Measurements from ENCODE around the gene GRAMD1A. TPM values are rescaled to one million over a fixed set of nuclear protein-coding genes. Genes with fewer than 3 reads are reported as not detected.

The GRAMD1A gene
- total RNA-seq, 1 experiment from 2014 or later = 125 TPM

DNA sequence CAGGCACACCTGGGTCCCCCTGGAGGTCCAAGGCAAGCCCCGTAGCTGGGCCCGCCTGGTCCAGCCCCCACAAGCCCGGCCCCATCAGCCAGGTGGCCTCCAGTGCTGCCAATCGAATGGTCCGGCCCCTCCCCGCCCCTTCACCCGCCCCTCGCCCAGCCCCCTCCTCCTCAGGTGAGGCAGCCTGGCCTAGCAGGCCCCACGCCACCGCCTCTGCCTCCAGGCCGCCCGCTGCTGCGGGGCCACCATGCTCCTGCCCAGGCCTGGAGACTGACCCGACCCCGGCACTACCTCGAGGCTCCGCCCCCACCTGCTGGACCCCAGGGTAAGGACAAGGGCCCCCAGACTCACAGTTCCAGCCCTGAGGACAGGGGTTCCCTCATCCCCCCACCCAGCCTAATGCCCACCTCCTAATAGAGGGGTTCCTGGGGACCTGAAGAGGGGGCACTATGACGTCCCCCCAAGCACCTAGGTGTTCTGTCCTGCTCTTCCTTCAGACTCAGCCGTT, 41.5 kb downstream of the GRAMD1A start, which contains the start of gene HPN:
Gene HPN, plus strand, starts transcription at position 174 of the 508 bp plus-strand sequence. CDS start 786 bp downstream, outside the sequence.
- peak within 1 kb of the TSS; percentile 60 for H3K14ac ChIP-seq (ENCODE audit: insufficient read depth, low read length)
- no CpG with 5 or more reads among the region's 19 CpGs for WGBS (ENCODE audit: extremely low coverage, insufficient read length, low lambda C conversion rate)
- H2BK5ac ChIP-seq (ENCODE audit: insufficient read length, low read length) = no peak within 1 kb of the TSS
- Mint-ChIP-seq H3K27ac (peak within 1 kb of the TSS; percentile 89 to 91 (median 91)), H3K27me3 (ENCODE audit: low read depth) (peaks cover 2% of the 10 kb centered on the region; the same call in 1 of the 2 replicates), H3K4me1 (peaks cover 39 to 54% of the 10 kb centered on the region in 2 experiments), H3K4me3 (peak within 1 kb of the TSS; percentile 56 to 82), H3K9me3 (no peaks in the 10 kb centered on the region), H3K36me3 (ENCODE audit: insufficient read depth in 1 of 3, low read depth in 3 of 3) (no peaks in the 10 kb centered on the region; a peak in 3 of 7 replicates)
- H3K56ac ChIP-seq (ENCODE audit: insufficient read length, low read depth, low read length) = no peak within 1 kb of the TSS
- H3K4me2 ChIP-seq (ENCODE audit: insufficient read depth, insufficient read length, low read length) = peak within 1 kb of the TSS; percentile 16
- no peak within 1 kb of the TSS for H2AK5ac ChIP-seq (ENCODE audit: insufficient read length, low read length)
- no peak within 1 kb of the TSS for H3K9ac ChIP-seq (ENCODE audit: extremely low read depth, insufficient read length, low read length)
- no peaks in the 10 kb centered on the region for H3K79me1 ChIP-seq (ENCODE audit: insufficient read depth, low read depth, low read length, poor library complexity, severe bottlenecking)
- H4K8ac ChIP-seq (replicated peaks; ENCODE audit: insufficient read length, low read depth, low read length) = no peak within 1 kb of the TSS
- no peak within 1 kb of the TSS for H3K23ac ChIP-seq (ENCODE audit: insufficient read length, low read depth, low read length)
- peak; percentile 96 for DNase-seq
- H2BK120ac ChIP-seq (ENCODE audit: low read depth, low read length, poor library complexity, severe bottlenecking) = no peak within 1 kb of the TSS
- H4K91ac ChIP-seq (ENCODE audit: insufficient read length, low read depth, low read length) = no peak within 1 kb of the TSS
- H3K4ac ChIP-seq (ENCODE audit: low read depth, low read length) = no peak within 1 kb of the TSS
- H3K4me1 ChIP-seq (ENCODE audit: insufficient read depth, low read length) = peaks cover 5% of the 10 kb centered on the region; the same call in 1 of the 2 replicates
- no peak within 1 kb of the TSS for H2BK15ac ChIP-seq (ENCODE audit: low read depth, low read length)
- peak within 1 kb of the TSS; percentile 48 for H3K18ac ChIP-seq (ENCODE audit: insufficient read length, low read depth, low read length)
- no peak within 1 kb of the TSS for H2AFZ ChIP-seq (ENCODE audit: low read length)
- H3K23me2 ChIP-seq (ENCODE audit: insufficient read length, low read depth, low read length, poor library complexity, severe bottlenecking) = peaks cover 10% of the 10 kb centered on the region
- no peaks in the 10 kb centered on the region for H3K79me2 ChIP-seq (ENCODE audit: insufficient read depth, low read length)
- TF ChIP-seq, protein P1, sequence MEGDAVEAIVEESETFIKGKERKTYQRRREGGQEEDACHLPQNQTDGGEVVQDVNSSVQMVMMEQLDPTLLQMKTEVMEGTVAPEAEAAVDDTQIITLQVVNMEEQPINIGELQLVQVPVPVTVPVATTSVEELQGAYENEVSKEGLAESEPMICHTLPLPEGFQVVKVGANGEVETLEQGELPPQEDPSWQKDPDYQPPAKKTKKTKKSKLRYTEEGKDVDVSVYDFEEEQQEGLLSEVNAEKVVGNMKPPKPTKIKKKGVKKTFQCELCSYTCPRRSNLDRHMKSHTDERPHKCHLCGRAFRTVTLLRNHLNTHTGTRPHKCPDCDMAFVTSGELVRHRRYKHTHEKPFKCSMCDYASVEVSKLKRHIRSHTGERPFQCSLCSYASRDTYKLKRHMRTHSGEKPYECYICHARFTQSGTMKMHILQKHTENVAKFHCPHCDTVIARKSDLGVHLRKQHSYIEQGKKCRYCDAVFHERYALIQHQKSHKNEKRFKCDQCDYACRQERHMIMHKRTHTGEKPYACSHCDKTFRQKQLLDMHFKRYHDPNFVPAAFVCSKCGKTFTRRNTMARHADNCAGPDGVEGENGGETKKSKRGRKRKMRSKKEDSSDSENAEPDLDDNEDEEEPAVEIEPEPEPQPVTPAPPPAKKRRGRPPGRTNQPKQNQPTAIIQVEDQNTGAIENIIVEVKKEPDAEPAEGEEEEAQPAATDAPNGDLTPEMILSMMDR (conservative IDR thresholded peaks at IDR 0.05) = no peak
- H4K20me1 ChIP-seq (ENCODE audit: control insufficient read depth, insufficient read depth, insufficient read length) = peaks cover 4% of the 10 kb centered on the region
- no peaks in the 10 kb centered on the region for H3K27me3 ChIP-seq (ENCODE audit: insufficient read depth, low read length)
- H3K9me3 ChIP-seq (ENCODE audit: control insufficient read depth, low read depth, low read length) = no peaks in the 10 kb centered on the region
- no peak within 1 kb of the TSS for H2BK12ac ChIP-seq (ENCODE audit: insufficient read length, low read depth, low read length)
- no peak within 1 kb of the TSS for H3K27ac ChIP-seq (ENCODE audit: insufficient read length, low read depth, low read length)
- no peak within 1 kb of the TSS for H3T11ph ChIP-seq (ENCODE audit: low read length)
- no peak within 1 kb of the TSS for H2BK20ac ChIP-seq (ENCODE audit: low read depth, low read length, poor library complexity, severe bottlenecking)
- no peak within 1 kb of the TSS for H4K5ac ChIP-seq (ENCODE audit: insufficient read length, low read depth, low read length)
